GOT3 (cell line): ENCODE results near the gene VWA8.
"Not testable (repeated sequence)": the region's sequence is repeated elsewhere in the genome, so short reads cannot be mapped to it uniquely, and the experiment has no call there.

Experiments
- DNase-seq: peaks from one replicate; lab custom pipeline; 2025; ENCODE audit warnings: mixed read lengths; lab: John Stamatoyannopoulos, UW

VWA8 gene

GRCh38 chr13:41647699-41648313 is 313.1 kb downstream of the VWA8 start:
- DNase-seq = not testable (repeated sequence)

- DNase-seq = no peak
Observed at GRCh38 chr13:41645331-41645730, 315.6 kb downstream of the VWA8 start.

- no peak for DNase-seq
Observed at GRCh38 chr13:41644742-41645141, 316.2 kb downstream of the VWA8 start.

GRCh38 chr13:41643507-41643906 is 317.4 kb downstream of the VWA8 start:
- no peak for DNase-seq

GRCh38 chr13:41641961-41642360 is 318.9 kb downstream of the VWA8 start:
- DNase-seq = no peak

GRCh38 chr13:41641429-41641828 is 319.5 kb downstream of the VWA8 start:
- DNase-seq = no peak

- no peak for DNase-seq
Observed at GRCh38 chr13:41639955-41640780, 320.7 kb downstream of the VWA8 start.

- DNase-seq = no peak
Observed at GRCh38 chr13:41639237-41639904, 321.5 kb downstream of the VWA8 start.

- DNase-seq = no peak
Observed at GRCh38 chr13:41637586-41637985, 323.3 kb downstream of the VWA8 start.

- DNase-seq = not testable (repeated sequence)
Observed at GRCh38 chr13:41637032-41637431, 323.9 kb downstream of the VWA8 start.

- not testable (repeated sequence) for DNase-seq
Observed at GRCh38 chr13:41636590-41636989, 324.3 kb downstream of the VWA8 start.

GRCh38 chr13:41634407-41634806 is 326.5 kb downstream of the VWA8 start:
- no peak for DNase-seq

GRCh38 chr13:41633776-41634175 is 327.1 kb downstream of the VWA8 start:
- DNase-seq = no peak

- DNase-seq = no peak
Observed at GRCh38 chr13:41631296-41631965, 329.5 kb downstream of the VWA8 start.

- no peak for DNase-seq
Observed at GRCh38 chr13:41627425-41627824, 333.5 kb downstream of the VWA8 start.

- DNase-seq = no peak
Observed at GRCh38 chr13:41624041-41624440, 336.9 kb downstream of the VWA8 start.

GRCh38 chr13:41622432-41623429 is 338.2 kb downstream of the VWA8 start:
- no peak for DNase-seq

GRCh38 chr13:41621716-41622431 is 339.0 kb downstream of the VWA8 start:
- no peak for DNase-seq

- not testable (repeated sequence) for DNase-seq
Observed at GRCh38 chr13:41617633-41618032, 343.3 kb downstream of the VWA8 start.

- no peak for DNase-seq
Observed at GRCh38 chr13:41616151-41616550, 344.8 kb downstream of the VWA8 start.

- DNase-seq = no peak
Observed at GRCh38 chr13:41615528-41615855, 345.4 kb downstream of the VWA8 start.
